ENCODE measurements around the gene TMX4.

Gene TMX4

DNA sequence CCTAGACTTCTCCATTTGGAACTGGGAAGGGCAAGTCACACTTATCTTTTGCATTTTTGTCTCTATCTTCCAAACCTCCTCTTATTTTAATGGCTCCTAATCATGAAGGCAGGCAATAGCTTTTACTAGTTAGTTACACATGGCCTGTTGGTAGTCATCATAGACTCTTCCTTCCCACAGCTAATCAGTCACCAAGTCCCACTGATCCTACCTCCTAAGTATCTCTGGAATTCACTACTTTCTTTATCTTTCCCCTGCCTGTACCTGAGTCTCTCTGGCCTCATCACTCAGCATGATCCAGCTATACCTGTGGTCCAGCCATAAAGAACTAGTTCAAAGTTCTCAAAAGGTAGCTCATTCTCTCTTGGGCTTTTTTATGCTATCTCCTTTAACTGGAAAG, 18.8 kb downstream of the TMX4 start:
- DNase-seq (ENCODE audit: insufficient read length, low spot score) (no peak), FAIRE-seq (no peak)
- TF ChIP-seq POLR2A (IDR thresholded peaks at IDR 0.05; ENCODE audit: low read depth, low read length): no peak

DNA sequence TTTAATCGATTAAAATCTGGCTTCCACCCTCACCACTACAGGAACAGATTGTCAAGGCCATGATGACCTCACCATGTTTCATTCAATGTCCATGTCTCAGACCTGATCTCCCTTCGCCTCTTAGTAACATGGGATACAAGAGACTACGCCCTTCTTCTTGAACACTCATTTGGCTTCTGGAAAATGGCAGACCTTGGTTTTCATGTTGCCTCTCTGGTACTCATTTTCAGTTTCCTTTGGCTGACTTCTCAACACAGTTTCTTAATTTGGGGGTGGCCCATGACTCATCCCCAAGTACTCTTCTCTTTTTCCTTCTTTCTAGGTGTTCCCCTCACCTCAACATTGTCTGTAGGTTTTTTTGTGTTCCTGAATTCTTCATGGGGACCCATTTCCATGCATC, 22.7 kb downstream of the TMX4 start:
- no peak for TF ChIP-seq POLR2A (IDR thresholded peaks at IDR 0.05; ENCODE audit: low read depth, low read length)
- DNase-seq (ENCODE audit: insufficient read length, low spot score): no peak
- FAIRE-seq: no peak

DNA sequence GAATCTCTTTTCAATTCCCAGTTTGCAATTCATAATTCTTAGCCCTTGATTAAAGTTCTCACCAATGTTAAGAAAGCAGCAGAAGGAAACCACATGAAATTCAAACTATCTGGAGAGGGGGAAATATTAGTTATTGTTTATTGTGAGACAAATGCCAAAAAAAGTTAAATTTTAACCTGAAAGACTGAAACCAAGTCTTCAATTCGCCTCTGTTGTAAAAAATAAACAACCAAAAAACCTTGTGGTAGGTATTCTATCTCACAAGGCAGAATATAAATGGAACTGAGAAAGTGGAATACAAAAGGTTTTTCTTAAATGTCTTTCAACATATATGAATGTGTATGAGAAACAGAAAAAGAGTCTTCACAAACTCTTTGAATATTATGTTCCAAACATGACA, 24.8 kb downstream of the TMX4 start:
- TF ChIP-seq POLR2A (IDR thresholded peaks at IDR 0.05; ENCODE audit: low read depth, low read length): no peak
- DNase-seq (ENCODE audit: insufficient read length, low spot score) (no peak), FAIRE-seq (no peak)

DNA sequence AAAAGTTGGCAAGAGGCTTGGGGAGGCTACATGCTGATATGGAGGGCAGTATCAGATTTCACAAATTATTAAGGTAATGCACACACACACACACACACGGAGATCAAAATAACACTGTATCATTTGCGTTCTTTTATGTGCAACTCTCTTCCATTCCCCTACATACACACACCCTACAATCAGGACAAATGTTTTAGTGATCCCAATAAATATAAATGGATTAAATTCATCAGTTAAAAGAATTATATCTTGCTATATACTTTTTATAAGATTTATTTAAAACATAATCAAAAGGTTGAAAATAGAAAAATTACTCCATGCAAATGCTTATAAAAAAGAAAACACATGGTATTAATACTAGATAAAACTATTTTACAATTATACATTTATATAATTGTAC, 25.9 kb downstream of the TMX4 start:
- TF ChIP-seq POLR2A (IDR thresholded peaks at IDR 0.05; ENCODE audit: low read depth, low read length): no peak
- FAIRE-seq (no peak), DNase-seq (ENCODE audit: insufficient read length, low spot score) (no peak)

DNA sequence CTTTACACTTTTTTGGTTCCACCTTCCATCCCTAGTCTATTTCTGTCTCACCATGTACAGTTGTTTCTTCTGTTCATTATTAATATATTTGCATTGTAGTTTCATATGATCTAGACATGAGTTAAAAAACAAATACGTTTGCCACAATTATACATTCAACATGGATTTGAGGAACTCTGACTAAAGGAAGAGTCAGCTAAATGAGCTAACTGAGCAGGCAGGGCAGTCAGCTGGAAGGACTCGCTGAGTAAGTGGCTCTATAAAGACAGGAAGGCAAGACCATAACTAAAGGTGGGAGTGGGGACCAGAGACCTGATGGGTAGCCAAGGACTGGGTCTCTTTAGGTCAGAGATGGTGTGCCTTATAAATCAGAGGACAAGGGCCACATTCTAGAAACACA, 26.3 kb downstream of the TMX4 start:
- TF ChIP-seq POLR2A (IDR thresholded peaks at IDR 0.05; ENCODE audit: low read depth, low read length): no peak
- DNase-seq (ENCODE audit: insufficient read length, low spot score) (no peak), FAIRE-seq (no peak)

DNA sequence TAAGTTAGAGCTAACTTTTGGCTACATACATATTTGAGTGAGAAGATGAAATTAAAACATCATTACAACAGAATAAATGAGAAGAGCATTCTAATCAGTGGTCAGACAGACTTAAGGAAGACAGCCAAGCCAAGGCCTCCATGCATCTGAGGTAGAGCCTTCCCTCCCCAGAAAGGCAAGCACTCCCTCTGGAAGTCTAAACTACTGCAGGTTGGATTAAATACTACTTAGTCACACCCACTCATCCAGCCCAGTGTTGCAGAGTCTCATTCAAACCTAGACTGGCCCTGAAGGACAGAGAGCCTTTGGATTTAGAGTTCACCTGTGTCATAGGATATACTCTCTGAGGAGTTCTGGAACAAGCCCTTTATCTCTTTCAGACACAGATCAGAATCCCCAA, 29.2 kb downstream of the TMX4 start:
- TF ChIP-seq POLR2A (IDR thresholded peaks at IDR 0.05; ENCODE audit: low read depth, low read length): no peak
- FAIRE-seq (no peak), DNase-seq (ENCODE audit: insufficient read length, low spot score) (no peak)

DNA sequence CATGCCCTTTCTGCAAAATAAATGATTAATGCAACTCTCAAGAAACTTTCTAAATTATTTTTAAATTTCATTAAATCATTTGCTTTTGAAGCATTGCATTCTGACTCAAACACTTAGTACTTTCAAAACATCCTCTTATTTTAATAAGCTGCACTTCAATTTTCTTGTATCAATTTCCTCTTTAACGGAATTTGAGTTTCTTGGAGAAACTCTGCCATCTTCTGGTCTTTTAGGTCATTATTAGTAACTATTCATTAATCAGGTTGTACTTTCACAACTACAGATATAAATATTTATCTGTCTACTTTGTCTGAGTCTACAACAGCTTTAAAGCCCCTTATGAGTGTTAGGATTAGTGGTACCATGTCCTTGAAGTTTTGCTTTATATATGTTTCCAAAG, 30.2 kb downstream of the TMX4 start:
- DNase-seq (ENCODE audit: insufficient read length, low spot score) (no peak), FAIRE-seq (no peak)
- TF ChIP-seq POLR2A (IDR thresholded peaks at IDR 0.05; ENCODE audit: low read depth, low read length): no peak

DNA sequence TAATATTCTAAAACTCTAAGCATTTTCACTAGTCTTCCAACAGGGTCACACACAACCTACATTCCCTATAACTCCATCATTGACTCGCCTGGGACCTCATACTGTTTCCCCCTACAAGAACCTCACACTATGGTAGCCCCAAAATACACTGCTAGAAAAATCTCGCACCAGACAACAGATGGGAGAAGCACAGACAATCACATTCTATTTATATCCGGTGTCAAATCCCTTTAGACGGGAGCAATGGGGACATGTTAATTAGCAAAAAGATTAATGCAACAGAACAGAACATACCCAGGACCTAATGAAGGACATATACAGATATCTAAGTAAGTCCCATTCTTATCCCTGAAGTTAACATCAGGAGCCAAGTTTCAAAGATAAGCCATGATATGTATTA, 33.6 kb downstream of the TMX4 start:
- FAIRE-seq (no peak), DNase-seq (ENCODE audit: insufficient read length, low spot score) (no peak)
- TF ChIP-seq POLR2A (IDR thresholded peaks at IDR 0.05; ENCODE audit: low read depth, low read length): no peak

DNA sequence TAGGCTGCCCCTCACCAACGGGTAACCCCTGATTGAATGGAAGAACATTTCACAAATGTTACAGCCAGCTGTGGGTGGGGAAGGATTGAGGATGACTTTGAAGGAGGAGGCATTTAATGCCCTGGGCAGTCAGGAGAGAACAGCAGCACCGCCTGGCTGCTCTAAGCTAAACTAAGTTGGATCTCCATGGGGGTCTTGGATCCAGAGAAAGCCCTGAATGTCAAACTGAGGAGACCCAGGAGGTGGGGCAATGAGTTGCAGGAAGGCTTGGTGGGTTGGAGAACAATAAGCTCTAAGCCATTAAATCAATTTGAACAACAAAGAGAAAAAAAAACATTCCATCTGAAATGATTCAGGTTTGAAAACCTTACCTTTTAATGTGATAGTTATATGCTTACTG, 35.4 kb downstream of the TMX4 start:
- FAIRE-seq (no peak), DNase-seq (ENCODE audit: insufficient read length, low spot score) (no peak)
- TF ChIP-seq POLR2A (IDR thresholded peaks at IDR 0.05; ENCODE audit: low read depth, low read length): no peak

DNA sequence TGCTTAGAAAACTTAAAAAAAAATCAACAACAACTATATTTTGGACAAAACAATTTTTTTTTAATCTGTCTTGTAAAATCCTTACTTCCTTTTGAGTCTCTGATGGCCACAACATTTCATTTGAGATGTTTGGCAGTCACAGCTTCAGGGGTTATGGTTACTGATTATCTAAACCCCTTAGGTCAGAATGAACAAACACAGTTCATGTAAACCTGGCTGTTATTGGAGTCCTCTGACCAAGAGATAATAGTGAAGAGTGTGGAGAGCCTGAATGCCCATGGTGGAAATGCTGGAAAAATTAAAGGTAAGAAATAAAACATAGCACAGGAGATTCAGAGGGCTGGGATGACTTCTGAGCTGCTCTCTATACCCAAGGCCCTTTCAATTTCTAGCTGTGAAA, 38.2 kb downstream of the TMX4 start:
- DNase-seq (ENCODE audit: insufficient read length, low spot score) (no peak), FAIRE-seq (no peak)
- TF ChIP-seq POLR2A (IDR thresholded peaks at IDR 0.05; ENCODE audit: low read depth, low read length): no peak

DNA sequence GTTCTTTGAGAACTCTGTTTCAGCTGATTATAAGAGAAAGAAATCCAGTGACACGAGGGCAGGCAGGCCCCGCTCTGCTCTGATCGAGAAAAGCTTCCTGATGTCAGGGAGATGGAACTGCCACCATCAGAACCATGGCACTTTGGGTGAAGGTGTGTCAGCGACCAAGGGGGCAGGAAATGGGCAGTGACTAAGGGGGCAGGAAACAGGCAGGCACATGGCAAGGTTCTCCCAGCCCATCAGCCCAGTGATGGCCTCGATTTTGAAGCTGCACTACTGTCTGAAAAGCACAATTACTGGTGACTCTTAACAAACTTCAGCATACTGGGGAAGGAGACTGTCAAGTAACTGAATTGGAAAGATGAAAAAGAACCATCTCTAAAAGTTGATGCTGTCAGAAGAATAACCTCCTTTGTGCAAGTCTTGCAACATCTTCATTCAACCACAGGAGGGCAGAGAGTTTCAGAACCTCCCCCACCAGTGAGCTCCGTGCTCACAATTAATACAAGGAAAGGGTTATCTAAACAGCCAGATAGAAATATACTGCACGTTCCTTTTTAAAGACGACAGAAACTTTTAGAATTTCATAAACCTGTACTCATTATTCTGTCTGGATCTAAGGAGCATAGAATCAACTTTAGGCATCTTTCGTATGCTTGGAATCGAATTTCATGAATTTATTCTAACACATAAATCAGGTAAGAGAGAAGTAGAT, 39.1 kb downstream of the TMX4 start:
- DNase-seq (ENCODE audit: insufficient read length, low spot score) (no peak), FAIRE-seq (peak; percentile 38)
- no peak for TF ChIP-seq POLR2A (IDR thresholded peaks at IDR 0.05; ENCODE audit: low read depth, low read length)

DNA sequence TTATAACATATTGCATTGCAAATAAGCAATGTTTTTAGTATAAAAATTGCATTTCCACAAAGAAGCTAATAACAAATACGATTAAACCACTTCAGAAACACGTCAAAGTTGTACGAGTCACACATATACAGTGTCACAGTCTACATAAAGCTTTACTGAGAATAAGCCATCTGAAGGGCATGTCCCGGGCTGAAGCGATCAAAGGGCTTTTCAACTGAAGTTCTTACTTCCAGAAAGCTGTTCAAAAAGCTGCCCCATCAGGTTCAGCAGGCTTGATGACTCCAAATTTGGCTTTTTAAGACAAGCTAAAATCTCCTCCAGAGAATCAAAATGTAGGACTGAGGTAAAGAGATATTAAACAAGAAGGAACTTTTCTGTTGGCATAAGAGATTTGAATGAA, 41.9 kb downstream of the TMX4 start:
- no peak for TF ChIP-seq POLR2A (IDR thresholded peaks at IDR 0.05; ENCODE audit: low read depth, low read length)
- FAIRE-seq (no peak), DNase-seq (ENCODE audit: insufficient read length, low spot score) (no peak)

DNA sequence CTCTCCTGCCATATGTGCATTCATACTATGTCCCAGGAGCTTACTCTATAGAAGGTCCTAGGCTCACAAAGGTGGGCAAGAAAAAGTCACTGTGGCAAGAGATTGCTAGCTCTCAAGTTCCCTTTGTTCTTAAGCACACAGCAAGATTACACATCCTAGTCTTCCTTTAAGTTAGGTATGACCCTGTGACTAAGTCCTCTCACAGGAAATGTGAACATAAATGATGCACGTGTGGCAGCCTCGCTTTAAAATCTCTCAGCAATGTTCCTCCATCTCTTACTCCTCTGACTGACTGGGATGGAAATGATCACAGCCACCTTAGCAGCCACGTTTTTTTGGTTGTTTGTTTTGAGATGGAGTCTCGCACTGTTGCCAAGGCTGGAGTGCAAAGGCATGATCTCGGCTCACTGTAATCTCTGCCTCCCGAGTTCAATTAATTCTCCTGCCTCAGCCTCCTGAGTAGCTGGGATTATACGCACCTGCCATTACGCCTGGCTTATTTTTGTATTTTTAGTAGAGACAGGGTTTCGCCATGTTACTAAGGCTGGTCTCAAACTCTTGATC, 43.6 kb downstream of the TMX4 start:
- no peak for DNase-seq (ENCODE audit: insufficient read length, low spot score)
- FAIRE-seq: no peak
- no peak for TF ChIP-seq POLR2A (IDR thresholded peaks at IDR 0.05; ENCODE audit: low read depth, low read length)

DNA sequence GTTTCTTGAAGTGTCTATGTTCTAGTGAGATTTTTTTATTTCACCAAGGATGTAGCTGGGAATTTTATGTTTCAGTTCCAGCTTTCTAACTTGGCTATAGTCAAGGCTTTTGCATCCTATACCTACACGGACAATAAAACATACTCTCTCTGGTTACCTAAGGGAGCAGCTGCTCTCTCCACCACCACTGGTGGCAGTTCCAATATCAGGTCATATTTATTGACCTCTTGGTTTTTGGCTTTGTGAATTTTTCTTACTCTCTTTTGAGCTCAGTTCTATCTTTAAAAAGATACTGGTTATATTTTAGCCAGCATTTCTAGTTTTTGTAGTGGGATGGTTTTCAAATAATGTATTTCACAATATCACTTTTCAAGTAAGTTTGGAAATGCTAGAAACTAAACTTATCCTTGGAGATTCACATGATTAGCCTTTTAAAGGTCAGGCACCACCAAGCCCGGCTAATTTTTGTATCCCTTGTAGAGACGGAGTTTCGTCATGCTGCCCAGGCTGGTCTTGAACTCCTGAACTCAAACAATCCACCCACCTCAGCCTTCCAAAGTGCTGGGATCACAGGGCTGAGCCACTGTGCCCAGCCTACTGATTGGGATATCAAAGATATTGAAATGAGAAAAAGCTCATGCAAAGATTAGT, 44.7 kb downstream of the TMX4 start:
- DNase-seq (ENCODE audit: insufficient read length, low spot score): no peak
- no peak for TF ChIP-seq POLR2A (IDR thresholded peaks at IDR 0.05; ENCODE audit: low read depth, low read length)
- FAIRE-seq: no peak

All from H54 (cell line).